DOHH2 (cell line): ENCODE measurements around the gene DNAH10.

Source experiments
- CTCF ChIP-seq: fragments of 200-600 bp; sonication (generic); IDR thresholded peaks from one replicate; pipeline ENCODE4 v1.5.1; 2014; ENCODE audit warnings: antibody characterized with exemption, mild to moderate bottlenecking, low read depth, low read length; ENCODE audit not compliant: poor library complexity, severe bottlenecking
- EZH2phosphoT487 ChIP-seq: fragments of 200-600 bp; sonication (generic); IDR thresholded peaks from 2 replicates; pipeline ENCODE4 v1.6.1; 2017; ENCODE audit warnings: borderline replicate concordance, mild to moderate bottlenecking, antibody characterized with exemption, low read length, moderate library complexity, mixed read lengths

GRCh38 chr12:123744836-123745235, 17.3 kb upstream of the DNAH10 start:
- no peak for TF ChIP-seq CTCF
- no peak for TF ChIP-seq EZH2phosphoT487
